ENCODE data around the gene MIPEP. TPM values are rescaled to one million over a fixed set of nuclear protein-coding genes. Genes with fewer than 3 reads are reported as not detected.

MIPEP gene
- polyA plus RNA-seq, 2 of the 4 experiments (the other 2 are of a cell fraction) = 21.6 to 32.8 TPM

DNA sequence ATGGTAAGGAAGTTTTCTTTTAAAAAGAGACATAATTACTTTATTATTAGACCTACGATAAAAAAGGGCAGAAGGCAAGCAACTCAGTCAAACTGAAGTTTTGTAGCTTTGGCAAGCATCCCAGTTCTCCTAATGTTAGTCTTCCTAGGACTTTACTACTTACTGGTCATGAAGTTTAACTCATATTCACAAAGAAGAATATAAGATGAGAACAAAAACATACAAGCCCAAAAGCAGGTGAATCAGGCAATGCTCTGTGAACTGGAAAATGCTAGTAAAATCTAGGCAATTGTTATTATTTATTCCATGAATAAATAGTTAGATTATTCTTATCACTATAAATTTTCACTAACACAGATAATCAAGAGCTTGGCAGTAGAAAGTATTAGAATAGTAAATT, 85.0 kb downstream of the MIPEP start:
- no peak for TF ChIP-seq ZC3H11A (IDR thresholded peaks at IDR 0.05)
- TF ChIP-seq, protein P1, sequence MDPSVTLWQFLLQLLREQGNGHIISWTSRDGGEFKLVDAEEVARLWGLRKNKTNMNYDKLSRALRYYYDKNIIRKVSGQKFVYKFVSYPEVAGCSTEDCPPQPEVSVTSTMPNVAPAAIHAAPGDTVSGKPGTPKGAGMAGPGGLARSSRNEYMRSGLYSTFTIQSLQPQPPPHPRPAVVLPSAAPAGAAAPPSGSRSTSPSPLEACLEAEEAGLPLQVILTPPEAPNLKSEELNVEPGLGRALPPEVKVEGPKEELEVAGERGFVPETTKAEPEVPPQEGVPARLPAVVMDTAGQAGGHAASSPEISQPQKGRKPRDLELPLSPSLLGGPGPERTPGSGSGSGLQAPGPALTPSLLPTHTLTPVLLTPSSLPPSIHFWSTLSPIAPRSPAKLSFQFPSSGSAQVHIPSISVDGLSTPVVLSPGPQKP (IDR thresholded peaks at IDR 0.05; ENCODE audit: low read depth, low read length) = no peak
- TF ChIP-seq SREBF2 (IDR thresholded peaks at IDR 0.05) = no peak
- TF ChIP-seq RARB (CRISPR knock-in tag; IDR thresholded peaks at IDR 0.05) = no peak
- no peak for TF ChIP-seq FOXS1 (CRISPR knock-in tag; IDR thresholded peaks at IDR 0.05)
- no peak for TF ChIP-seq EHMT2 (IDR thresholded peaks at IDR 0.05; ENCODE audit: low read depth)
- TF ChIP-seq MAFK (IDR thresholded peaks at IDR 0.05; ENCODE audit: partially characterized antibody) = no peak
- TF ChIP-seq, protein P2, sequence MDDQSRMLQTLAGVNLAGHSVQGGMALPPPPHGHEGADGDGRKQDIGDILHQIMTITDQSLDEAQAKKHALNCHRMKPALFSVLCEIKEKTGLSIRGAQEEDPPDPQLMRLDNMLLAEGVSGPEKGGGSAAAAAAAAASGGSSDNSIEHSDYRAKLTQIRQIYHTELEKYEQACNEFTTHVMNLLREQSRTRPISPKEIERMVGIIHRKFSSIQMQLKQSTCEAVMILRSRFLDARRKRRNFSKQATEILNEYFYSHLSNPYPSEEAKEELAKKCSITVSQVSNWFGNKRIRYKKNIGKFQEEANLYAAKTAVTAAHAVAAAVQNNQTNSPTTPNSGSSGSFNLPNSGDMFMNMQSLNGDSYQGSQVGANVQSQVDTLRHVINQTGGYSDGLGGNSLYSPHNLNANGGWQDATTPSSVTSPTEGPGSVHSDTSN (IDR thresholded peaks at IDR 0.05) = no peak
- no peak for TF ChIP-seq HEYL (CRISPR knock-in tag; IDR thresholded peaks at IDR 0.05)
- no peak for TF ChIP-seq BHLHE40 (IDR thresholded peaks at IDR 0.05; ENCODE audit: low read depth, low read length)
- TF ChIP-seq, protein P3, sequence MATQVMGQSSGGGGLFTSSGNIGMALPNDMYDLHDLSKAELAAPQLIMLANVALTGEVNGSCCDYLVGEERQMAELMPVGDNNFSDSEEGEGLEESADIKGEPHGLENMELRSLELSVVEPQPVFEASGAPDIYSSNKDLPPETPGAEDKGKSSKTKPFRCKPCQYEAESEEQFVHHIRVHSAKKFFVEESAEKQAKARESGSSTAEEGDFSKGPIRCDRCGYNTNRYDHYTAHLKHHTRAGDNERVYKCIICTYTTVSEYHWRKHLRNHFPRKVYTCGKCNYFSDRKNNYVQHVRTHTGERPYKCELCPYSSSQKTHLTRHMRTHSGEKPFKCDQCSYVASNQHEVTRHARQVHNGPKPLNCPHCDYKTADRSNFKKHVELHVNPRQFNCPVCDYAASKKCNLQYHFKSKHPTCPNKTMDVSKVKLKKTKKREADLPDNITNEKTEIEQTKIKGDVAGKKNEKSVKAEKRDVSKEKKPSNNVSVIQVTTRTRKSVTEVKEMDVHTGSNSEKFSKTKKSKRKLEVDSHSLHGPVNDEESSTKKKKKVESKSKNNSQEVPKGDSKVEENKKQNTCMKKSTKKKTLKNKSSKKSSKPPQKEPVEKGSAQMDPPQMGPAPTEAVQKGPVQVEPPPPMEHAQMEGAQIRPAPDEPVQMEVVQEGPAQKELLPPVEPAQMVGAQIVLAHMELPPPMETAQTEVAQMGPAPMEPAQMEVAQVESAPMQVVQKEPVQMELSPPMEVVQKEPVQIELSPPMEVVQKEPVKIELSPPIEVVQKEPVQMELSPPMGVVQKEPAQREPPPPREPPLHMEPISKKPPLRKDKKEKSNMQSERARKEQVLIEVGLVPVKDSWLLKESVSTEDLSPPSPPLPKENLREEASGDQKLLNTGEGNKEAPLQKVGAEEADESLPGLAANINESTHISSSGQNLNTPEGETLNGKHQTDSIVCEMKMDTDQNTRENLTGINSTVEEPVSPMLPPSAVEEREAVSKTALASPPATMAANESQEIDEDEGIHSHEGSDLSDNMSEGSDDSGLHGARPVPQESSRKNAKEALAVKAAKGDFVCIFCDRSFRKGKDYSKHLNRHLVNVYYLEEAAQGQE (IDR thresholded peaks at IDR 0.05) = no peak
- no peak for TF ChIP-seq EP300 (IDR thresholded peaks at IDR 0.05)
- no peak for TF ChIP-seq KDM1A (IDR thresholded peaks at IDR 0.05; ENCODE audit: low read depth)
- TF ChIP-seq, protein P4, sequence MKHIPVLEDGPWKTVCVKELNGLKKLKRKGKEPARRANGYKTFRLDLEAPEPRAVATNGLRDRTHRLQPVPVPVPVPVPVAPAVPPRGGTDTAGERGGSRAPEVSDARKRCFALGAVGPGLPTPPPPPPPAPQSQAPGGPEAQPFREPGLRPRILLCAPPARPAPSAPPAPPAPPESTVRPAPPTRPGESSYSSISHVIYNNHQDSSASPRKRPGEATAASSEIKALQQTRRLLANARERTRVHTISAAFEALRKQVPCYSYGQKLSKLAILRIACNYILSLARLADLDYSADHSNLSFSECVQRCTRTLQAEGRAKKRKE (CRISPR knock-in tag; IDR thresholded peaks at IDR 0.05; ENCODE audit: low read depth) = no peak
- TF ChIP-seq, protein P5, sequence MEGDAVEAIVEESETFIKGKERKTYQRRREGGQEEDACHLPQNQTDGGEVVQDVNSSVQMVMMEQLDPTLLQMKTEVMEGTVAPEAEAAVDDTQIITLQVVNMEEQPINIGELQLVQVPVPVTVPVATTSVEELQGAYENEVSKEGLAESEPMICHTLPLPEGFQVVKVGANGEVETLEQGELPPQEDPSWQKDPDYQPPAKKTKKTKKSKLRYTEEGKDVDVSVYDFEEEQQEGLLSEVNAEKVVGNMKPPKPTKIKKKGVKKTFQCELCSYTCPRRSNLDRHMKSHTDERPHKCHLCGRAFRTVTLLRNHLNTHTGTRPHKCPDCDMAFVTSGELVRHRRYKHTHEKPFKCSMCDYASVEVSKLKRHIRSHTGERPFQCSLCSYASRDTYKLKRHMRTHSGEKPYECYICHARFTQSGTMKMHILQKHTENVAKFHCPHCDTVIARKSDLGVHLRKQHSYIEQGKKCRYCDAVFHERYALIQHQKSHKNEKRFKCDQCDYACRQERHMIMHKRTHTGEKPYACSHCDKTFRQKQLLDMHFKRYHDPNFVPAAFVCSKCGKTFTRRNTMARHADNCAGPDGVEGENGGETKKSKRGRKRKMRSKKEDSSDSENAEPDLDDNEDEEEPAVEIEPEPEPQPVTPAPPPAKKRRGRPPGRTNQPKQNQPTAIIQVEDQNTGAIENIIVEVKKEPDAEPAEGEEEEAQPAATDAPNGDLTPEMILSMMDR (IDR thresholded peaks at IDR 0.05) = no peak
- TF ChIP-seq POLR2A (IDR thresholded peaks at IDR 0.05; ENCODE audit: low read length) = no peak
- TF ChIP-seq RAD21 (conservative IDR thresholded peaks at IDR 0.05 in 1 of 2, IDR thresholded peaks at IDR 0.05 in 1 of 2) = no peak
- TF ChIP-seq JUNB (IDR thresholded peaks at IDR 0.05) = no peak
- TF ChIP-seq MAZ (IDR thresholded peaks at IDR 0.05; ENCODE audit: borderline replicate concordance, low read depth, low read length) = no peak
- Histone ChIP-seq H3K4me3 (no peak overlapping the region), H3K27ac (no peak overlapping the region), H3K4me2 (no peak overlapping the region), H3K9me3 (no peaks in the 10 kb centered on the region), H3K4me1 (no peaks in the 10 kb centered on the region)
- ChIA-PET CTCF (no interaction called here), POLR2A (no interaction called here)
- 100% methylated on average over 1 of the region's 1 CpG for WGBS (ENCODE audit: missing lambda C conversion rate)
- FAIRE-seq = no peak
- no peak for ATAC-seq
- DNase-seq (ENCODE audit: low read depth in 1 of 2, low spot score in 1 of 2) = no peak

DNA sequence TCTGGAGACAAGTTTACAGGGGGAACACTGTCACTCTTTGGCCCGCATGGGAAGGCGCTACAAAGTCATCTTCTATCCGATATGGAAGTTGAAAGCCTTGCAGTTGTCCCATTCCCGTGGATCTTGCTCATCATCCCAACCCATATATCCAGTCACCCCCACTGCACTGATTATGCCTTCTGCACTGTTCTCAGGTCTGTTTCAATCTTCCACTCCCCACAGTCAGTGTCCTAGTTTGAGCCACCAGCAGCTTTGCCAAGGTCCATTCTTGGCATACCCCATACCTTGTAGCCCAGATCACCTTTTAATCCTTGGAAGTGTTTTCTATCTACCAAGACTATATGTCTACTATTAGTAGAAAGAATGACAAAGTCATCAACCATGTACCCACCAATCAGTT, 88.1 kb downstream of the MIPEP start:
- ChIA-PET POLR2A (no interaction called here), CTCF (no interaction called here)
- FAIRE-seq (no peak), DNase-seq (ENCODE audit: low read depth in 1 of 2, low spot score in 1 of 2) (no peak), ATAC-seq (no peak)
- H3K4me3 ChIP-seq = no peak overlapping the region
- H3K4me2 ChIP-seq = no peak overlapping the region
- WGBS (ENCODE audit: missing lambda C conversion rate) = 86% methylated on average over 4 of the region's 4 CpGs
- no peak overlapping the region for H3K27ac ChIP-seq
- H3K4me1 ChIP-seq = no peaks in the 10 kb centered on the region
- no peaks in the 10 kb centered on the region for H3K9me3 ChIP-seq
- TF ChIP-seq RAD21 (conservative IDR thresholded peaks at IDR 0.05 in 1 of 2, IDR thresholded peaks at IDR 0.05 in 1 of 2) (no peak), CHD2 (IDR thresholded peaks at IDR 0.05; ENCODE audit: low read length, partially characterized antibody) (no peak), NR3C1 (IDR thresholded peaks at IDR 0.05) (no peak), NPAS2 (CRISPR knock-in tag; IDR thresholded peaks at IDR 0.05; ENCODE audit: borderline replicate concordance) (no peak), KDM5A (IDR thresholded peaks at IDR 0.05) (no peak)
- TF ChIP-seq, protein P3 (IDR thresholded peaks at IDR 0.05) = no peak
- TF ChIP-seq, protein P6, sequence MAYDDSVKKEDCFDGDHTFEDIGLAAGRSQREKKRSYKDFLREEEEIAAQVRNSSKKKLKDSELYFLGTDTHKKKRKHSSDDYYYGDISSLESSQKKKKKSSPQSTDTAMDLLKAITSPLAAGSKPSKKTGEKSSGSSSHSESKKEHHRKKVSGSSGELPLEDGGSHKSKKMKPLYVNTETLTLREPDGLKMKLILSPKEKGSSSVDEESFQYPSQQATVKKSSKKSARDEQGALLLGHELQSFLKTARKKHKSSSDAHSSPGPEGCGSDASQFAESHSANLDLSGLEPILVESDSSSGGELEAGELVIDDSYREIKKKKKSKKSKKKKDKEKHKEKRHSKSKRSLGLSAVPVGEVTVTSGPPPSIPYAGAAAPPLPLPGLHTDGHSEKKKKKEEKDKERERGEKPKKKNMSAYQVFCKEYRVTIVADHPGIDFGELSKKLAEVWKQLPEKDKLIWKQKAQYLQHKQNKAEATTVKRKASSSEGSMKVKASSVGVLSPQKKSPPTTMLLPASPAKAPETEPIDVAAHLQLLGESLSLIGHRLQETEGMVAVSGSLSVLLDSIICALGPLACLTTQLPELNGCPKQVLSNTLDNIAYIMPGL (CRISPR knock-in tag; IDR thresholded peaks at IDR 0.05; ENCODE audit: borderline replicate concordance) = no peak
